Measurements from ENCODE around the gene BTBD18.

- TF ChIP-seq CTCF (conservative IDR thresholded peaks at IDR 0.05) (no peak), ZFX (IDR thresholded peaks at IDR 0.05) (no peak)
These were observed 19.7 kb upstream of the BTBD18 start for GRCh38 chr11:57771365-57771764.

Data from C4-2B (cell line).